Suprapubic skin (tissue), 4 donors: ENCODE data around the gene PDGFRA. TPM values are rescaled to one million over a fixed set of nuclear protein-coding genes. Genes with fewer than 3 reads are reported as not detected.

Experiments used
- DNase-seq, 2 donors: peaks; one replicate each; pipeline ENCODE4 v3.0.0-alpha.2; 2019; ENCODE audit warnings: low spot score in 2 of 2
- H3K27ac ChIP-seq: fragments of 200-600 bp; sonication (generic); one replicate; pipeline ENCODE4 v1.5.1; 2019
- H3K27me3 ChIP-seq: fragments of 200-600 bp; sonication (generic); one replicate; pipeline ENCODE4 v1.5.1; 2019
- H3K36me3 ChIP-seq: fragments of 200-600 bp; sonication (generic); one replicate; pipeline ENCODE4 v1.5.1; 2019
- H3K4me1 ChIP-seq: fragments of 200-600 bp; sonication (generic); one replicate; pipeline ENCODE4 v1.5.1; 2019
- H3K4me3 ChIP-seq: fragments of 200-600 bp; sonication (generic); one replicate; pipeline ENCODE4 v1.5.1; 2019; ENCODE audit warnings: mild to moderate bottlenecking
- H3K9me3 ChIP-seq: fragments of 200-600 bp; sonication (generic); one replicate; pipeline ENCODE4 v1.5.1; 2019
- EP300 ChIP-seq: sonication (generic); formaldehyde crosslinking; IDR thresholded peaks from one replicate; pipeline ENCODE4 v1.6.1; 2017; ENCODE audit warnings: antibody characterized with exemption
- POLR2A ChIP-seq, 2 donors: fragments of 450-650 bp; IDR thresholded peaks; one replicate each; pipeline ENCODE4 v1.6.1; 2017; ENCODE audit warnings: antibody characterized with exemption in 2 of 2, mild to moderate bottlenecking in 2 of 2, moderate library complexity in 2 of 2
- POLR2AphosphoS5 ChIP-seq, 3 donors: sonication (generic); formaldehyde crosslinking; IDR thresholded peaks; one replicate each; pipeline ENCODE4 v1.6.1; 2017; ENCODE audit warnings: antibody characterized with exemption in 3 of 3
- WGBS: methylation state at CpG from one replicate; pipeline ENCODE4 v1.1.5; 2018; 5-methylcytosine and 5-hydroxymethylcytosine counted together
- total RNA-seq, 4 donors: library from RNA; depleted of rRNA; stranded (reverse); fragments of >200 nt; gene quantifications; one replicate each; pipeline ENCODE4 v1.1.0, GENCODE V29; 2016
- TF ChIP-seq, protein P1 (sequence below), 2 donors: fragments of 200-600 bp in 1 of 2; fragments of 450-650 bp in 1 of 2; sonication (generic) in 1 of 2; IDR thresholded peaks; one replicate each; pipeline ENCODE4 v1.5.1; 2016 to 2019; ENCODE audit warnings: antibody characterized with exemption in 2 of 2, mild to moderate bottlenecking in 1 of 2, moderate library complexity in 1 of 2

PDGFRA gene
- total RNA-seq = 10 to 100 TPM; 14.6 to 25.1 (median 17.1) TPM

DNA sequence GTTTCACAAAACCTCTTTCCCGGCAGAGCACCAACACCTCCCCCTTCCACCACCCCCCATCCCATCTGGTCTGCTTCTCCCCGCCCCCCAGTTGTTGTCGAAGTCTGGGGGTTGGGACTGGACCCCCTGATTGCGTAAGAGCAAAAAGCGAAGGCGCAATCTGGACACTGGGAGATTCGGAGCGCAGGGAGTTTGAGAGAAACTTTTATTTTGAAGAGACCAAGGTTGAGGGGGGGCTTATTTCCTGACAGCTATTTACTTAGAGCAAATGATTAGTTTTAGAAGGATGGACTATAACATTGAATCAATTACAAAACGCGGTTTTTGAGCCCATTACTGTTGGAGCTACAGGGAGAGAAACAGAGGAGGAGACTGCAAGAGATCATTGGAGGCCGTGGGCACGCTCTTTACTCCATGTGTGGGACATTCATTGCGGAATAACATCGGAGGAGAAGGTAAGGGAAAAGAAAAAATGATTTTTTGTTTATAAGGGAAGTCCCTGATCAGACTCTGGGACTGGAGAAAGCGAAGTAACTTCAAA, at the start of gene PDGFRA:
Gene PDGFRA (plus strand): TSS at position 333 of the 541 bp plus-strand sequence. CDS start 29,476 bp downstream, outside the sequence.
- peak within 1 kb of the TSS; percentile 85 for H3K27ac ChIP-seq
- peaks cover 91% of the 10 kb centered on the region for H3K4me1 ChIP-seq
- H3K4me3 ChIP-seq = peak within 1 kb of the TSS; percentile 54
- H3K9me3 ChIP-seq = no peaks in the 10 kb centered on the region
- H3K27me3 ChIP-seq = peaks cover 89% of the 10 kb centered on the region
- DNase-seq = peak; percentile 86 to 88
- WGBS = 13% methylated on average over 15 of the region's 15 CpGs
- H3K36me3 ChIP-seq = no peaks in the 10 kb centered on the region
- TF ChIP-seq, protein P1, sequence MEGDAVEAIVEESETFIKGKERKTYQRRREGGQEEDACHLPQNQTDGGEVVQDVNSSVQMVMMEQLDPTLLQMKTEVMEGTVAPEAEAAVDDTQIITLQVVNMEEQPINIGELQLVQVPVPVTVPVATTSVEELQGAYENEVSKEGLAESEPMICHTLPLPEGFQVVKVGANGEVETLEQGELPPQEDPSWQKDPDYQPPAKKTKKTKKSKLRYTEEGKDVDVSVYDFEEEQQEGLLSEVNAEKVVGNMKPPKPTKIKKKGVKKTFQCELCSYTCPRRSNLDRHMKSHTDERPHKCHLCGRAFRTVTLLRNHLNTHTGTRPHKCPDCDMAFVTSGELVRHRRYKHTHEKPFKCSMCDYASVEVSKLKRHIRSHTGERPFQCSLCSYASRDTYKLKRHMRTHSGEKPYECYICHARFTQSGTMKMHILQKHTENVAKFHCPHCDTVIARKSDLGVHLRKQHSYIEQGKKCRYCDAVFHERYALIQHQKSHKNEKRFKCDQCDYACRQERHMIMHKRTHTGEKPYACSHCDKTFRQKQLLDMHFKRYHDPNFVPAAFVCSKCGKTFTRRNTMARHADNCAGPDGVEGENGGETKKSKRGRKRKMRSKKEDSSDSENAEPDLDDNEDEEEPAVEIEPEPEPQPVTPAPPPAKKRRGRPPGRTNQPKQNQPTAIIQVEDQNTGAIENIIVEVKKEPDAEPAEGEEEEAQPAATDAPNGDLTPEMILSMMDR (IDR thresholded peaks at IDR 0.05) = no peak
- TF ChIP-seq EP300 = no peak
- no peak for TF ChIP-seq POLR2AphosphoS5 (IDR thresholded peaks at IDR 0.05)
- TF ChIP-seq POLR2A (IDR thresholded peaks at IDR 0.05) = no peak

DNA sequence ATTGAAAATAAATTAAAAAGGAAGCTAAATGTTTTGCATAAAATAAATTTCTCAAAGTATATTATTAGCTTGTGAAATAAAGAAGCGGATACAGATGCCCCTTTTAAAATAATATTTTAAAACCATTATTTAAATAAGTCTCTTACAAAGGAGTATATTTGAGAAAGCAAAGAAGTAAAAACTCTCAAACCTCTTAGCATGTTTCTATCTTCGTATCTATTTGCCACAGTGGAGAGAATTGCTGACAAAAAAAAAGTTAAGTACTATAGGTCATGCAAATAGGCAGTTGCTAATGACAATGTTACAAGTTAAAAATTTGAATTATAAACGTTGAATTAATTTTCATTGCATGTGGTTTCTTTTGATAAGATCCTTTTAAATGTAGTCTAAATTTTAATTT, 44.5 kb upstream of the PDGFRA start:
- no peak overlapping the region for H3K4me3 ChIP-seq
- H3K27ac ChIP-seq = no peak overlapping the region
- TF ChIP-seq POLR2AphosphoS5 (IDR thresholded peaks at IDR 0.05) (no peak), POLR2A (IDR thresholded peaks at IDR 0.05) (no peak), EP300 (no peak)
- TF ChIP-seq, protein P1 (IDR thresholded peaks at IDR 0.05) = no peak
- H3K4me1 ChIP-seq = no peaks in the 10 kb centered on the region
- no peak for DNase-seq
- no peaks in the 10 kb centered on the region for H3K36me3 ChIP-seq
- no peaks in the 10 kb centered on the region for H3K9me3 ChIP-seq
- H3K27me3 ChIP-seq = no peaks in the 10 kb centered on the region
- 91% methylated on average over 3 of the region's 3 CpGs for WGBS

DNA sequence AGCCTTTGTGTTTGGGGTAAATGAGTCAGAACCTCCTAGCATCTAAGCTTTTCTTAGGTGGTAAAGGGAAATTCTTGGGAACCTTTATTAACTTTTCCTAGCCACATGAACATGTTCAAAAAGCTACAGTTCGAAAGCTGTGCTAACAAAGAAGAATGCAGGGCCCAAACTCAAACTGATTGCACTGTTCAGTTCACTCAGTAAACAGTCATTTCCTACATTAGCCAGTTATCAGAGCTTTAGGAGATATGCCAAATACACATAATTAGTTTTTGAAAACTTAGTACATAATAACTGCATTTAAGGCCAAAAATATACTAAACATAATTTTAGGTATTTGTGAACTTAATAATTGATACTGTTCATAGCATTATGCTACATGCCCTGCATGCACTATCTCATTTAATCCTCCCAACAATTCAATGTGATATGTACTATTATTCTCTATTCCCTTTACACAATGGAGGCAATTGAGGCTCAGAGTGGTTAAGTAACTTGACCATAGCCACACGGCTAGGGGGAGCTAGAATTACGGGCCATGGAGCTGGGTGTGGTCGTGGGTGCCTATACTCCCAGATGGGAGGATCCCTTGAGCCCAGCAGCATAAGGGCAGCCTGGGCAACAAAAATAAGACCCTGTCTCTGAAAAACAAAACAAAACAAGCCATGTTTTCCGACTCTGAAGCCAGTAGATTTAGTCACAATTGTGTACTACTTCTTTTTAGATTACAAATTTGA, 43.9 kb upstream of the PDGFRA start:
- Histone ChIP-seq H3K4me1 (no peaks in the 10 kb centered on the region), H3K36me3 (no peaks in the 10 kb centered on the region), H3K4me3 (no peak overlapping the region), H3K27ac (no peak overlapping the region), H3K27me3 (no peaks in the 10 kb centered on the region), H3K9me3 (no peaks in the 10 kb centered on the region)
- no peak for DNase-seq
- TF ChIP-seq POLR2A (IDR thresholded peaks at IDR 0.05) = no peak
- no peak for TF ChIP-seq EP300
- TF ChIP-seq, protein P1 (IDR thresholded peaks at IDR 0.05) = no peak
- no peak for TF ChIP-seq POLR2AphosphoS5 (IDR thresholded peaks at IDR 0.05)
- whole genome bisulfite sequencing = 62% methylated on average over 5 of the region's 5 CpGs

DNA sequence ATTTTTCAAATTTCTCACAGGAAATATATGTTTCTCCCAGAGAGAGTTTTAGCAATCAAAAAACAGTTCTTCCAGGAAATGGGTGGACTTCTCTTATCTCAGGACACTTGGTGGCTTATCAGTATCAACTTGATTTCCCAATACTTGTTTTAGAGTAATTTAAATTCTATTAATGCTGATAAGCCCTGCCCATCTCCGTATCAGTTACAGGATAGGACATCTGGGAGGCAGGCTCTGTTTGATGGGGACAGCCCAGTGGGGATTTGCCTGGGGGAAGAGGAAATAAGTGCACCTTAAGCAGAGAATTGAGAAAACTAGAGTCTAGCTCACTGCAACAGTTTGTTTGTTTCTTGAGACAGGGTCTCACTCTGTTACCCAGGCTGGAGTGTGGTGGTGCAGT, 43.2 kb upstream of the PDGFRA start:
- Histone ChIP-seq H3K27me3 (no peaks in the 10 kb centered on the region), H3K9me3 (no peaks in the 10 kb centered on the region), H3K27ac (no peak overlapping the region), H3K36me3 (no peaks in the 10 kb centered on the region), H3K4me1 (no peaks in the 10 kb centered on the region), H3K4me3 (no peak overlapping the region)
- 48% methylated on average over 1 of the region's 1 CpG for WGBS
- no peak for DNase-seq
- TF ChIP-seq EP300 (no peak), POLR2AphosphoS5 (IDR thresholded peaks at IDR 0.05) (no peak), POLR2A (IDR thresholded peaks at IDR 0.05) (no peak)
- TF ChIP-seq, protein P1 (IDR thresholded peaks at IDR 0.05) = no peak

DNA sequence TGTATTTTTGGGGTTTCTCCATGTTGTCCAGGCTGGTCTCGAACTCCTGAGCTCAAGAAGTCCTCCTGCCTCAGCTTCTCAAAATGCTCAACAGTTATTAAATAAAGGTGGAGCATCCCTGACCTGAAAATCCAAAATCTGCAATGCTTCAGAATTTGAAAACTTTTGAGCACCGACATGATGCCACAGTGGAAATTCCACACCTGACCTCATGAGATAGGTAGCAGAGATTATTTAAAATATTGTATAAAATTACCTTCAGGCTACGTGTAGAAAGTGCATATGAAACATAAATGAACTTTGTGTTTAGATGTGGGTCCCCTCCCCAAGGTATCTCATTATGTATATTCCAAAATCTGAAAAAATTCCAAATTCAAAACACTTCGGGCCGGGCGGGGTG, 42.7 kb upstream of the PDGFRA start:
- H3K4me1 ChIP-seq = no peaks in the 10 kb centered on the region
- WGBS = 94% methylated on average over 6 of the region's 6 CpGs
- no peak for TF ChIP-seq POLR2A (IDR thresholded peaks at IDR 0.05)
- TF ChIP-seq EP300 = no peak
- no peak for TF ChIP-seq POLR2AphosphoS5 (IDR thresholded peaks at IDR 0.05)
- TF ChIP-seq, protein P1 (IDR thresholded peaks at IDR 0.05) = no peak
- no peak overlapping the region for H3K27ac ChIP-seq
- no peaks in the 10 kb centered on the region for H3K9me3 ChIP-seq
- H3K4me3 ChIP-seq = no peak overlapping the region
- H3K36me3 ChIP-seq = no peaks in the 10 kb centered on the region
- DNase-seq = no peak
- no peaks in the 10 kb centered on the region for H3K27me3 ChIP-seq
